Lower leg skin (tissue), 3 donors: ENCODE results near the gene AADACL3.

Source experiments
- CTCF ChIP-seq, 3 donors: fragments of 450-650 bp; IDR thresholded peaks; one replicate each; pipeline ENCODE4 v1.5.1; 2016; ENCODE audit warnings: antibody characterized with exemption in 3 of 3, mild to moderate bottlenecking in 3 of 3, moderate library complexity in 2 of 3
- POLR2A ChIP-seq, 2 donors: fragments of 450-650 bp; IDR thresholded peaks; one replicate each; pipeline ENCODE4 v1.6.1; 2016 to 2017; ENCODE audit warnings: antibody characterized with exemption in 2 of 2, mild to moderate bottlenecking in 1 of 2, moderate library complexity in 1 of 2

GRCh38 chr1:12774801-12775345 lies 59.0 kb downstream of the AADACL3 start:
- TF ChIP-seq CTCF (IDR thresholded peaks at IDR 0.05) (no peak), POLR2A (IDR thresholded peaks at IDR 0.05) (no peak)
